MG63 (cell line): Measurements from ENCODE around the gene NSMCE4A. TPM values are rescaled to one million over a fixed set of nuclear protein-coding genes. Genes with fewer than 3 reads are reported as not detected.
"Not testable (repeated sequence)": the region's sequence is repeated elsewhere in the genome, so short reads cannot be mapped to it uniquely, and the experiment has no call there.

Experiments used
- DNase-seq: peaks from one replicate; pipeline ENCODE4 v3.0.0-alpha.2; 2020
- H3K27me3 ChIP-seq: fragments of 250-450 bp; sonication (Bioruptor Pico); 2 replicates; pipeline ENCODE4 v1.5.1; 2020; ENCODE audit warnings: mild to moderate bottlenecking, moderate library complexity
- H3K36me3 ChIP-seq: fragments of 250-450 bp; sonication (Bioruptor Pico); 2 replicates; pipeline ENCODE4 v1.5.1; 2020; ENCODE audit warnings: mild to moderate bottlenecking, moderate library complexity
- H3K4me3 ChIP-seq: fragments of 250-450 bp; sonication (Bioruptor Pico); 2 replicates; pipeline ENCODE4 v1.5.1; 2020; ENCODE audit warnings: mild to moderate bottlenecking, moderate library complexity
- H3K9me3 ChIP-seq: fragments of 250-450 bp; sonication (Bioruptor Pico); 2 replicates; pipeline ENCODE4 v1.5.1; 2020; ENCODE audit warnings: mild to moderate bottlenecking, moderate library complexity
- total RNA-seq: library from RNA; depleted of rRNA; stranded (reverse); fragments of >200 nt; shearing (Covaris generic); gene quantifications from 2 replicates; pipeline ENCODE4 v1.2.3, GENCODE V29; 2014; ENCODE audit warnings: low replicate concordance

NSMCE4A gene
- total RNA-seq, 1 experiment from 2014 or later = 65.7 TPM

- H3K4me3 ChIP-seq = no peak overlapping the region
- no peak for DNase-seq
These were observed 24.3 kb upstream of the NSMCE4A start for GRCh38 chr10:121999301-121999700.

DNA sequence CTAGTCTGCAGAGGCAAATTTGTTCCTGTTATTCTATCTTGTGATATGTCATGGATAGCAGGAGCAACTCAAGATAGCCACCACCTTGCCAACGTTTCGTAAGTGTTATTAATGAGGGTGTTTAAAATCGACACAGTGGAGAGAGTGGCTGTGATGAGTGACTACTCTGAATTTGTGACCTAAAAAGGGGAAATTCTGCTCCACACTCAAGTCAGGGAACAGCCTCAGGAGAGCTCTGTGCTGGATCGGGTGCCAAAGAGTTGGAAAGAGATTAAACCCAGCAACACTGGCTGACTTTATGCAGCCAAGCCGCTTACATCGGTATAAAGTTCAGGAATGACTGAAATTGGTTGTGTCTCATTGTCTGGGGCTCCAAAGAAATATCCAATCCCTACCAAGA, 23.4 kb upstream of the NSMCE4A start:
- Histone ChIP-seq H3K9me3 (peaks cover 5% of the 10 kb centered on the region; the same call in 1 of the 2 replicates), H3K36me3 (no peaks in the 10 kb centered on the region), H3K4me3 (no peak overlapping the region), H3K27me3 (no peaks in the 10 kb centered on the region)
- no peak for DNase-seq

More at GRCh38 chr10:121999301-121999700, 24.3 kb upstream of the NSMCE4A start:
- peaks cover 5% of the 10 kb centered on the region; the same call in 1 of the 2 replicates for H3K9me3 ChIP-seq
- no peaks in the 10 kb centered on the region for H3K36me3 ChIP-seq
- no peaks in the 10 kb centered on the region for H3K27me3 ChIP-seq

- no peak for DNase-seq
- Histone ChIP-seq H3K9me3 (no peaks in the 10 kb centered on the region), H3K4me3 (no peak overlapping the region), H3K36me3 (no peaks in the 10 kb centered on the region), H3K27me3 (no peaks in the 10 kb centered on the region)
These were observed 19.5 kb upstream of the NSMCE4A start for GRCh38 chr10:121994429-121994941.

DNA sequence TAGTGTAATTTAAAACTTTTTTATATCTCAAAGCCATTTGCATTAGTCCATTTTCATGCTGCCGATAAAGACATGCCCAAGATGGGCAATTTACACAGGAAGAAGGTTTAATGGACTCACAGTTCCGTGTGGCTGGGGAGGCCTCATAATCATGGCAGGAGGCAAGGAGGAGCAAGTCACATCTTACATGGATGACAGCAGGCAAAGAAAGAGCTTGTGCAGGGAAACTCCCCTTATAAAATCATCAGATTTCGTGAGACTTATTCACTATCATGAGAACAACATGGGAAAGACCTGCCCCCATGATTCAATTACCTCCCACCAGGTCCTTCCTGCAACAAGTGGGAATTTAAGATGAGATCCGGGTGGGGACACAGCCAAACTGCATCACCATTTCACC, 16.7 kb upstream of the NSMCE4A start:
- H3K9me3 ChIP-seq, H3K36me3 ChIP-seq, DNase-seq, H3K4me3 ChIP-seq, H3K27me3 ChIP-seq: not testable (repeated sequence)

DNA sequence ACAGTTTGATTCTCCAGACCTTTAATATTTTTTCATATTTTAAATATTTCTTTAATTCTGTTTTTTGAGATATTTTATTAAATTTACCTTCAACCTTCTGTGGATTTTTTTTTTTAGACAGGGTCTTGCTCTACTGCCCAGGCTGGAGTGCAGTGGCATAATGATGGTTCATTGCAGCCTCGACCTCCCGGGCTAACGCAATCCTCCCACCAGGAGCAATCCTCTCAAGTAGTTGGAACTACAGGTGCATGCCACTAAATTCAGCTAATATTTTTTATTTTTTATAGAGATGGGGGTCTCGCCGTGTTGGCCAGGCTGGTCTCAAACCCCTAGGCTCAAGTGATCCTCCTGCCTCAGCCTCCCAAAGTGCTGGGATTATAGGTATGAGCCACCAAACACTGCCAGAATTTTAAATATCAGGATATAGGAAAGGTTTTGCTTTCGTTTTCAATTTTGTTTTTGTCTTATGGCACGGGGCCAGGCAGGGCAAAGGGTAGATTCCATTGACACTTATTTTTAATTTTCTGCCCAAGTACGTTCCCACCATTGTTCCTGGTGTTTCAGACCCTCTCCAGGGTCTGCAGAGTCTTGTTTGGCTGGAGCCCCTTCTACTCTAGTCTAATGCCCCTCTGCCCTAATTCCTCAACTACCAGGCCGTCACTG, 15.1 kb upstream of the NSMCE4A start:
- no peaks in the 10 kb centered on the region for H3K9me3 ChIP-seq
- no peak for DNase-seq
- no peaks in the 10 kb centered on the region for H3K36me3 ChIP-seq
- no peak overlapping the region for H3K4me3 ChIP-seq
- H3K27me3 ChIP-seq = no peaks in the 10 kb centered on the region

- H3K36me3 ChIP-seq = no peaks in the 10 kb centered on the region
- no peak within 1 kb of the TSS for H3K4me3 ChIP-seq
- peaks cover 7% of the 10 kb centered on the region; the same call in 1 of the 2 replicates for H3K9me3 ChIP-seq
- no peaks in the 10 kb centered on the region for H3K27me3 ChIP-seq
- no peak for DNase-seq
These were observed 13.6 kb upstream of the NSMCE4A start, which contains the start of gene TACC2 for GRCh38 chr10:121988361-121989324. TACC2 (plus strand) TSS chr10:121989163; CDS start chr10:122021982, 32,819 bp downstream.

DNA sequence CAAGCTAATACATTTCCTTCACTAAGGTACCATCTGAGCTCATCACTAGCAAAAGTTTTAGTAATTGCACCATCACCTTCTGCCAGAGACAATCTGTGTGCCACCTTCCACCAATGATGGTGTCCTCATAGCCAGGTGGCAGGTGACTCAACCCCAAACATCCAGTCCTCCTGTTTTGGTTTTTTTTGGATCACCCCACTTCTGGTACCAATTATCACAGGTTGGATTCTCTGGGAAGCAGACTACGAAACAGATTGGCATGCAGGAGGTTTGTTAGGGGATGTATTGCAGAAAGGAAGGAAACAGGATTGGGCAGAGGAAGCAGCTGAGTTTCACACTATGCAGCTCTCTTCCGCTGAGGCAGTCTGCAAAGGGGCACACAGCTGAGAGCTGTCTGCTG, 9.4 kb upstream of the NSMCE4A start:
- no peaks in the 10 kb centered on the region for H3K36me3 ChIP-seq
- H3K9me3 ChIP-seq = peaks cover 7% of the 10 kb centered on the region; the same call in 1 of the 2 replicates
- H3K27me3 ChIP-seq = no peaks in the 10 kb centered on the region
- no peak for DNase-seq
- no peak overlapping the region for H3K4me3 ChIP-seq

- DNase-seq = no peak
- no peaks in the 10 kb centered on the region for H3K27me3 ChIP-seq
- H3K9me3 ChIP-seq = peaks cover 7% of the 10 kb centered on the region; the same call in 1 of the 2 replicates
- H3K36me3 ChIP-seq = no peaks in the 10 kb centered on the region
- H3K4me3 ChIP-seq = no peak overlapping the region
These were observed 8.8 kb upstream of the NSMCE4A start for GRCh38 chr10:121983852-121984251.

DNA sequence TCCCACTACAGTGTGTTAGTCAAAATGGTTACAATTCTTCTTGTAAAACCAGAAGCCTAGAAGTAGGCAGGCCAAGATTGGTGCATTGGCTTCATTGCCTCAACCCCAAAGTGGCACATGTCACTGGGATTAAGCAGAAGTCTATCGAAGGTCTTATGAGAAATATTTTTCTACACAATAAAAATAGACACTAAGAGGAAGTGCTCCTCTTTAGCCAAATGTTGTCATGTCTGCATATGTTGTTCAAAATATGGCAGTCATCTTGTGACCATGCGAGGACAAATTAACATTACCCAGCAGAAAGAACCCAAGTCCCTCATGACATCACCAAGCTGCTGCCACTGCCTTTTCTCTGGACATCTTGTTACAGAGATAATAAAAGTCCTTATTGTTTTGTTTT, 6.3 kb upstream of the NSMCE4A start:
- no peak overlapping the region for H3K4me3 ChIP-seq
- peaks cover 16% of the 10 kb centered on the region for H3K9me3 ChIP-seq
- no peaks in the 10 kb centered on the region for H3K27me3 ChIP-seq
- no peak for DNase-seq
- H3K36me3 ChIP-seq = peaks cover 2% of the 10 kb centered on the region; the same call in 1 of the 2 replicates

DNA sequence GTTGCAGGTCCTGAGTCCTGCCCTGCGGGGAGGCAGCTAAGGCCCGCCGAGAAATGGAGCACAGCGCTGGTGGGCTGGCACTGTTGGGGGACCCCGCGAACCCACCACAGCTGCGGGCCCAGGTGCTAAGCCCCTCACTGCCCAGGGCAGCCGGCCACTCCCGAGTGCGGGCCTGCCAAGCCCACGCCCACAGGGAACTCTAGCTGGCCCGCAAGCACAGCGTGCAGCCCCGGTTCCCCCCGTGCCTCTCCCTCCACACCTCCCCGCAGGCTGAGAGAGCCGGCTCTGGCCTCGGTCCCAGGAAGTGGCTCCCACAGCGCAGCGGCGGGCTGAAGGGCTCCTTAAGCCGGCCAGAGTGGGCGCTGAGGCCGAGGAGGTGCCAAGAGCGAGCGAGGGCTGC, 3.5 kb upstream of the NSMCE4A start:
- DNase-seq = no peak
- no peaks in the 10 kb centered on the region for H3K27me3 ChIP-seq
- H3K36me3 ChIP-seq = peaks cover 3% of the 10 kb centered on the region; the same call in 1 of the 2 replicates
- no peak overlapping the region for H3K4me3 ChIP-seq
- peaks cover 15% of the 10 kb centered on the region for H3K9me3 ChIP-seq

- peaks cover 15% of the 10 kb centered on the region for H3K9me3 ChIP-seq
- no peaks in the 10 kb centered on the region for H3K27me3 ChIP-seq
- peaks cover 7% of the 10 kb centered on the region for H3K36me3 ChIP-seq
- H3K4me3 ChIP-seq = no peak overlapping the region
- no peak for DNase-seq
These were observed 1.6 kb upstream of the NSMCE4A start for GRCh38 chr10:121976607-121977006.

DNA sequence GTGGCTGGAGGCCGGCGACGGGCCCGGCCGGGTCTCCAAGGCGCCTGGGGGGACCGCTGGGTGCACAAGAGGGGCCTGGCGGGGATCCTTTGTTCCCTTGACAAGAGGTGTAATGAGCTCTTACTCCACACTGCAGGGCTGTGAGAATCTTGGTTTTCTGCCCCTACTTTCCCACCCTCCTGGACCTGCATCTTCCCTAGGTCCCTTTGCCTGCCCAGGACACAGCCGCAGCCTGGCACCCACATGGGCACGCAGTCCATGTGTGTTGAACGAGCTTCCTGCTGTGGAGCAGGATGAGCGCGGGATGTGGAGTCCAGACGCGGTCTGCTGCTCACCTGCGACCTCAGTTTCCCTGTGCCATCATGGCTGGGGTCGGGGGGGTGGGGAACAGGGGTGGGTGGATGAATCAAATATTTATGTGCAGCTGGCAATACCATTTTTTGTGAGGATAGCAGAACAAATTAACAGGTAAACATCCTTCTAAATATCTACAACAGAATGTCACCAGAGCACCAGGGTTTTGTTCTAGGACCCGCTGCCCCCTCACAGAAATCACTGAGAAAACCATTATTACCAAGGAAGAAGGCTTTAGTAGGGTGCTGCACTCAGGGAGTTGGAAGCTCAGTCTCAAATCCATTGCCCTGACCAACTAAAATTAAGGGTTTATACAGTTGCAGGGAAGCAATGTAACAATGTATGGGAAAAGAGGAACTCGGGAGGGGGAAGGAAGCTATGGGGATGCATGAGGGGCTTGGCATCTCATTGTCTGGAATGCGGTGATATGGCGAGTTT, 474 bp upstream of the NSMCE4A start:
- Histone ChIP-seq H3K4me3 (peak overlapping the region; percentile 75), H3K36me3 (peaks cover 10% of the 10 kb centered on the region), H3K9me3 (peaks cover 15% of the 10 kb centered on the region), H3K27me3 (no peaks in the 10 kb centered on the region)
- no peak for DNase-seq

- Histone ChIP-seq H3K4me3 (peak overlapping the region; percentile 75), H3K27me3 (no peaks in the 10 kb centered on the region), H3K36me3 (peaks cover 15% of the 10 kb centered on the region), H3K9me3 (peaks cover 15% of the 10 kb centered on the region)
- no peak for DNase-seq
These were observed 940 bp downstream of the NSMCE4A start for GRCh38 chr10:121974019-121974534.

DNA sequence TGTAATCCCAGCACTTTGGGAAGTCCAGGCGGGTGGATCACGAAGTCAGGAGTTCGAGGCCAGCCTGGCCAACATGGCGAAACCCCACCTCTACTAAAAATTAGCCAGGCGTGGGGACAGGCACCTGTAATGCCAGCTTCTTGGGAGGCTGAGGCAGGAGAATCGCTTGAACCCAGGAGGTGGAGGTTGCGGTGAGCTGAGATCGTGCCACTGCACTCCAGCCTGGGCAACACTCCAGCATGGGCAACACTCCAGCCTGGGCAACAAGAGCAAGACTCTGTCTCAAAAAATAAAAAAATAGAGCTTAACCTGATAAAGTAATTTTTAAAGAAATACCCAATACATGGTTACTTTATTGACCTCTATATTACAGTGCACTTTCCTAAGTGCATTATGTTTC, 5.9 kb downstream of the NSMCE4A start:
- DNase-seq = peak; percentile 24

GRCh38 chr10:121965996-121966395, 9.0 kb downstream of the NSMCE4A start:
- H3K4me3 ChIP-seq = no peak overlapping the region
- peaks cover 47% of the 10 kb centered on the region for H3K36me3 ChIP-seq
- H3K27me3 ChIP-seq = no peaks in the 10 kb centered on the region
- no peaks in the 10 kb centered on the region for H3K9me3 ChIP-seq
- no peak for DNase-seq

More for the DNA sequence above, 5.9 kb downstream of the NSMCE4A start:
- not testable (repeated sequence) for H3K9me3 ChIP-seq, H3K27me3 ChIP-seq, H3K4me3 ChIP-seq
- H3K36me3 ChIP-seq = peaks cover 47% of the 10 kb centered on the region

DNA sequence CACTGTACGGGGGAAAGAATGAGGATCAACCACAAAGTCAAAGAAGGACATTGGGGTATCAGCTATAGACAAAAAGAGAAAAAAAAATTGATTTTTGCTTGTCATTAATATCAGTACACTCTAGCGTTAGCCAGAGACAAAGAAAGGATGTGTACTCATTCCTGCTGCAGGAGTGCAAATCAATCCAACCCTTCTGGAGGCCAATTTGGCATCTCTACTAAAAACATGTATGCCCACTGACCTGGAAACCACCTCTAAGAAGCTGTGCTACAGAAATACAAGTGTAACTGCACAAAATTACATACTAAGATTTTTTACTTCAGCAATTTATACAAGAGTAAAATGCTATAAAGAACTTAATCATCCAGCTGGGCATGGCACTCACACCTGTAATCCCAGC, 13.6 kb downstream of the NSMCE4A start:
- no peak overlapping the region for H3K4me3 ChIP-seq
- H3K36me3 ChIP-seq = peaks cover 26% of the 10 kb centered on the region
- DNase-seq = no peak
- no peaks in the 10 kb centered on the region for H3K27me3 ChIP-seq
- H3K9me3 ChIP-seq = no peaks in the 10 kb centered on the region
